ENCODE data around the gene IL9R. TPM values are rescaled to one million over a fixed set of nuclear protein-coding genes. Genes with fewer than 3 reads are reported as not detected.

The IL9R gene
- total and polyA plus RNA-seq, 12 donors, result 0.07 to 0.43 (median 0.32) TPM; not detected in 9

DNA sequence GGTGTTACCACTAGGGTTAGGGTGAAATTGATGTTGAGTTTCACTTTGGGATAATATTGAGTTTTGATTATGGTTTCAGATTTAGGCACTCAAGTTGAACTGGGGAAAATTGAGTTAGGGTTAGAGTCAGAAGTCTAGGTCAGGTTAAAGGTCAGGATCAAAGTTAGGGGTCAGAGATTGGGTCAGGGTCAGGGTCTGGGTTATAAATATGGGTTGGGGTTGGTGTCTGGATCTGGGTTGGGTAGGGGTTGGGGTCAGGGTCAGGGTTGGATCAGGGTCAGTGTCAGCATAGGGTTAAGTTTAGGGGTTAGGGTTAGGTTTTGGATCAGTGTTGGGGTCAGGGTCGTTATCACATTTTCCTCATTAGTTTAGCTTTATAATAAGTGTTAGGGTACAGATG lies 42.7 kb upstream of the IL9R start:
- Histone ChIP-seq H3K27ac (no peak overlapping the region), H3K4me1 (replicated peaks in 1 of 2) (no peaks in the 10 kb centered on the region), H3K4me3 (no peak overlapping the region), H3K9me3 (replicated peaks in 1 of 3) (no peaks in the 10 kb centered on the region), H3K27me3 (no peaks in the 10 kb centered on the region), H3K36me3 (replicated peaks in 1 of 2) (no peaks in the 10 kb centered on the region)
- no peak for TF ChIP-seq CTCF (IDR thresholded peaks at IDR 0.05)
- TF ChIP-seq POLR2A (IDR thresholded peaks at IDR 0.05), result no peak
- DNase-seq, result no peak
- 35 to 54% (median 42%) methylated on average over 1 of the region's 1 CpG for WGBS, 4 donors
- intact Hi-C loops (cut with DNase I), result no loop called here

DNA sequence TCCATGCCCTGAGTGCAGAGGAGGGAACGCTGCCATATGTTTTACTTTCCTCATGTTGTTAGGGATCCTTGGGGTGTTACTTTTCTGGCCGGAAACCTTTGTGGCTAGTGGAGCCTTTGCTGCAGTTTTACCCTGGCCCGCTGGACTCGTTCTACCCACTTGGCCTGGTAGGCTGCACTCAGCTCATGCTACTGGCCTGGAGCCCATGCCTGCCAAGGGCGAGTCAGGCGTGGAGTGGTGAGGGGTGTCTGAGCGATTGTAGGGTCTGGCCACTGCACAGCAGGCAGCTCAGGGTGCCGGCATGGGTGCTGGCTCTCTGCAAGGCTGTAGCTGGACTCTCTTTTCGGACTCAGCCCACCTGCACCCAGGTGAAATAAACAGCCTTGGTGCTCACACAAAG lies 41.4 kb upstream of the IL9R start:
- intact Hi-C loops (cut with DNase I), result no loop called here
- TF ChIP-seq POLR2A (IDR thresholded peaks at IDR 0.05), result no peak
- TF ChIP-seq CTCF (IDR thresholded peaks at IDR 0.05), result no peak
- 79 to 86% (median 85%) methylated on average over 6 to 9 of the region's 9 CpGs for WGBS, 4 donors
- H3K27me3 ChIP-seq, result no peaks in the 10 kb centered on the region
- H3K9me3 ChIP-seq (replicated peaks in 1 of 3), result no peaks in the 10 kb centered on the region
- no peak overlapping the region for H3K4me3 ChIP-seq
- H3K27ac ChIP-seq, result no peak overlapping the region
- no peak for DNase-seq
- H3K4me1 ChIP-seq (replicated peaks in 1 of 2), result no peaks in the 10 kb centered on the region
- no peaks in the 10 kb centered on the region for H3K36me3 ChIP-seq (replicated peaks in 1 of 2)

DNA sequence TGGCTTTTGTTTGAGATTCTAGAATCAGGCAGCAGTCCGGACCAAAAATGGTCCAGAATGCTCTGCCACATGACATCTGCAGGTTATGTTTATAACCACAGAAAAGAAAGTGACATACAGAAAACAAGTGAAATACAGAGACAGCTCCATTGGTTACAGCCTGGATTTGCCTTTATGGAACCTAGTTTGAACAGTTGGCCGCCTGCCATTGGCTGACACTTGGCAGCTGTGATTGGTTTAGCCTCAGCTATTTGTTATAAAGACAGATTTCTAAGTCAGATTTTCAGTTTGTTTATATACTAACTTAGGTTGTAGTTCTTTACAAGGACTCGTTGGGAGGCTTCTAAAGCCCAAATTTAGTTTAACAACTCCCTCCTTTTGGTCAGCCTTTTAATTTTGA lies 40.8 kb upstream of the IL9R start:
- intact Hi-C loops (cut with DNase I), result no loop called here
- 41 to 67% (median 55%) methylated on average over 3 of the region's 3 CpGs for WGBS, 4 donors
- Histone ChIP-seq H3K36me3 (replicated peaks in 1 of 2) (no peaks in the 10 kb centered on the region), H3K4me3 (no peak overlapping the region), H3K9me3 (replicated peaks in 1 of 3) (no peaks in the 10 kb centered on the region), H3K27me3 (no peaks in the 10 kb centered on the region), H3K4me1 (replicated peaks in 1 of 2) (no peaks in the 10 kb centered on the region), H3K27ac (no peak overlapping the region)
- DNase-seq, result peak in 1 of 7 donors; percentile 17
- TF ChIP-seq CTCF (IDR thresholded peaks at IDR 0.05), result no peak
- TF ChIP-seq POLR2A (IDR thresholded peaks at IDR 0.05), result no peak

DNA sequence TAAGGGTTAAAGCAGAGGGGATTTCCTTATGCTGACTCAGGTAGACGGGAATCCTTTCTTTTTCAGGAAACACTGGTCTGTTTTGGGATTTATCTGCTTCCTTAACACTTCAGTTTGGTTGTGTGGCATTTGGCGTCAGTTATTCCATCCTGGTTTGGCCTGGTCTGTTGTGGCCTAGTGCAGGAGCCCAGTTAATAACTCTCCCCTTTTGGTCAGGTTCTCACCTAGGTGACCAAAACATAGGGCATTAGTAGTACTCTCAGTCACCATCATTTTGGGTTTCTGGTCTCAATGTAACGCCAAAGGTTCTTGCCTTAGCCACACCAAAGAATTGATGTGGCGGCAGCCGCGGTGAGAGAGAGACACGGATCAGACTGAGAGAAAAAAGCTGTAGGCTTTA lies 39.7 kb upstream of the IL9R start:
- Histone ChIP-seq H3K9me3 (replicated peaks in 1 of 3) (no peaks in the 10 kb centered on the region), H3K27me3 (no peaks in the 10 kb centered on the region), H3K4me1 (replicated peaks in 1 of 2) (no peaks in the 10 kb centered on the region), H3K27ac (no peak overlapping the region), H3K4me3 (no peak overlapping the region), H3K36me3 (replicated peaks in 1 of 2) (no peaks in the 10 kb centered on the region)
- TF ChIP-seq CTCF (IDR thresholded peaks at IDR 0.05), result no peak
- TF ChIP-seq POLR2A (IDR thresholded peaks at IDR 0.05), result no peak
- DNase-seq, result no peak
- WGBS, 4 donors, result 61 to 78% (median 71%) methylated on average over 7 of the region's 7 CpGs
- intact Hi-C loops (cut with DNase I), result no loop called here

All from adrenal gland (tissue), 12 donors.